Forelimb muscle (tissue), 1 donor: ENCODE measurements around the gene CD276. TPM values are rescaled to one million over a fixed set of nuclear protein-coding genes. Genes with fewer than 3 reads are reported as not detected.
"Not testable (repeated sequence)": the region's sequence is repeated elsewhere in the genome, so short reads cannot be mapped to it uniquely, and the experiment has no call there.

ENCODE experiments used
- DNase-seq: peaks from one replicate; pipeline ENCODE4 v3.0.0-alpha.2; 2013; ENCODE audit warnings: low read depth
- polyA plus RNA-seq: library from polyadenylated mRNA; unstranded; fragments of 120-200 nt; gene quantifications from one replicate; pipeline ENCODE4 v1.2.1, GENCODE V29; 2013; ENCODE audit not compliant: insufficient read length

CD276 gene
- polyA plus RNA-seq, 1 donor = 107 TPM

DNA sequence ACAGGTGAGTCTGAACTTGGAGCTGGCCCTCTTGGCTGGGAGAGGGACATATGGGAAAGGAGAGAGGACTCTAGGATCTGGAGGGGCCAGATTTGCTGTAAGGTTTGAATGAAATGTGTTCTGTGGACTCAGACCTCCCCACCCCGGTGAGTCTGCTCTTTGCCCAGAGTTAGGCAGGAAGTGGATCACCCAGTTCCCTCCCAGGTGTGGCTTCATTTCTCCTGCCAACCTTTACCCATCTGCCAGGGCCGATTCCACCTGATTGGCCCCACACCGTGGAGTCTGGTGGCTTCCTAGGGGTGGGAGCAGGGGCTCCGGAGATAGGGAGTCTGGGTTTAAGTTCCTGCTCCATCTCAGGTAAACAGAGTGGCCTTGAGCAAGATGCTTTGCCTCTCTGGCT, 25.5 kb downstream of the CD276 start:
- DNase-seq = no peak

GRCh38 chr15:73710321-73710720, 26.1 kb downstream of the CD276 start:
- no peak for DNase-seq

- DNase-seq = no peak
These were observed 27.3 kb downstream of the CD276 start for GRCh38 chr15:73711526-73711925.

- DNase-seq = no peak
These were observed 27.9 kb downstream of the CD276 start for GRCh38 chr15:73712107-73712506.

GRCh38 chr15:73714695-73715301, 30.6 kb downstream of the CD276 start:
- DNase-seq = no peak

GRCh38 chr15:73715417-73715816, 31.2 kb downstream of the CD276 start:
- no peak for DNase-seq

GRCh38 chr15:73716417-73716816, 32.2 kb downstream of the CD276 start:
- DNase-seq = no peak

GRCh38 chr15:73717206-73717605, 33.0 kb downstream of the CD276 start:
- no peak for DNase-seq

- DNase-seq = no peak
These were observed 33.6 kb downstream of the CD276 start for GRCh38 chr15:73717802-73718201.

- no peak for DNase-seq
These were observed 34.5 kb downstream of the CD276 start for GRCh38 chr15:73718694-73719093.

- no peak for DNase-seq
These were observed 38.2 kb downstream of the CD276 start for GRCh38 chr15:73722425-73722824.

DNA sequence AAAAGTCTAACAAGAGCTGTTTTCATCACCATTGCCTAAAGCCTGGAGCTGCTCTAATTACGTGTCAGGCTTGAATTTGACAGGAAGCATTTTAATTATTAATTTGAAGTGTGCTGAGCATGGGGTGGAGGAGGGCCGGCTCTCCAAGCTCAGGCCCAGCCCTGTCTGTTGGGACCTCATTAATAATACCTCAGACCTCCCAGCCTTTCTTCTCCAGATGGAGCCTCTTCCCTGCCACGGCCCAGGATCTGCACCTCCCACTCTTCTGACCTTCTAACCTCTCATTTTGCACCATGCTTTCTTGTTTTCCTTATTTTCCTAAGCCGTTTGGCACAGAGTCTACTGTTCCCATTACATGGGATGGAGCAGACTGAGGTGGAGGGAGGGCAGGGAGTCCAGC, 39.0 kb downstream of the CD276 start:
- no peak for DNase-seq

DNA sequence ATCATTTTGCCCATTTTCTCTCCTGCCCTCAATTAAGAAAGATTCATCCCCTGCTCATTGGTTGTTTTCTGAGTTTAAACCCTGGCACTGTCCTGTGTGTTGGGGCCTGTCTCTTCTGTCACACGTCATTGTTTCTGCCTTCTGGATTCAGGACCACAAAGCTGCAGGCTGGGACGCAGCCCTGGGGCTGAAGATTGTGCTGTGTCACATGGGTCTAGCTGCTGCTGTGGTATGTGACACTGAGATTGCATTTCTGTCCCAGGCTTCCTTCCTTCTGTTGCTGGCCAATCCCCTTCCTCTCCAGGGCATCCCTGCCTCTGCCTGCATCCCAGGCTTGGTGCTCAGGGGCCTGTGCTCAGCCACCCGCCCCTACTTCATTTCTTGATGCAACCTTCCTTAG, 40.0 kb downstream of the CD276 start:
- DNase-seq = no peak

DNA sequence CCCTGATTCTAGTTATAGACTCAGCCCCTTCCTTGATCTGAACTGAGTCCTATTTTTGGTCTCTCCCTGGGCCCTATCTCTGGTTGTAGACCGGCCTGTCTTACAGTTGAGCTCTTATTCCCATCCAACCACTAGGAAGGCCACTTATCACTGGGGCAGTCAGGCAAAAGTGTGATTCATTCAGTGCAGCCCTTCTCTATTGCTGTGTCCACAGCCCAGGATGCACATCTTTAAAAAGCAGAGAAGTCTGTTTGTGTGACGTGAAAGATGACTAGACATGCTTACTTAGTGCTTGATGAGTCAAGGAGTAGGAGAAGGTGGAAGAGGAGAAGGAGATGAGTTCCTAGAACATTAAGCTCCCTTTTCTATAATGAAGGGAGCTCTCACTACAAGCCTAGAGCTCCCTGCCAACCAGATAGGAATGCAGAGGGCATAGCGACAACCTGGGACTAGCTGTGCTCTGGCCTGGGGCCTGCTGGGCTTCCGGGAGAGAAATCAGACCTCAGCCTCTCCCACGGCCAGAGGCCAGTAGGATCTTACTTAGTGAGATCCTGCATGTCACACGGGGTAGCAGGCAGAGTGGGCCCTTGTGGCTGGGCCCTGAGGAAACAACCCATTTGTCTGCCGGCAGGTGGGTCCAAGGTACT, 43.3 kb downstream of the CD276 start:
- no peak for DNase-seq

- DNase-seq = not testable (repeated sequence)
These were observed 47.9 kb downstream of the CD276 start for GRCh38 chr15:73732051-73732450.

- no peak for DNase-seq
These were observed 48.7 kb downstream of the CD276 start for GRCh38 chr15:73732930-73733329.

DNA sequence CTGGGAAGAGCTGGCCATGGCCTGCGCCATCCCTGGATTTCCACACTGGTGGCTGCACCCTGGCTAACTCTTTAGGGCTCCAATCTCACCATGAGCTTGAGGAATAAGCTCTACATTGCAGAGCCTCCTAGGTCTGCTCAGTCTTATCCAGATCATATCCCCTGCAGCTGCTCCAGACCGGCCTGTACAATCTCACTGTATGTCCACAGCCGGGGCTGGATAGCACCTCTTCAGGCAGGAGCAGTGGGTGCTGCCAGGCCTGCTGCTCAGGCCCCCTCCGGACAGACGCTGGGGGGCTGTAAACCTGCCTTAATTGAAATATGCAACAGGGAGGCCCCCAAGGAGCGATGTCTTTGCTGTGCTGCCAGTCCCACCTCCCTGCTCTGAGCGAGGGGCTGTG, 53.4 kb downstream of the CD276 start:
- no peak for DNase-seq

GRCh38 chr15:73740152-73741048, 56.2 kb downstream of the CD276 start:
- no peak for DNase-seq

DNA sequence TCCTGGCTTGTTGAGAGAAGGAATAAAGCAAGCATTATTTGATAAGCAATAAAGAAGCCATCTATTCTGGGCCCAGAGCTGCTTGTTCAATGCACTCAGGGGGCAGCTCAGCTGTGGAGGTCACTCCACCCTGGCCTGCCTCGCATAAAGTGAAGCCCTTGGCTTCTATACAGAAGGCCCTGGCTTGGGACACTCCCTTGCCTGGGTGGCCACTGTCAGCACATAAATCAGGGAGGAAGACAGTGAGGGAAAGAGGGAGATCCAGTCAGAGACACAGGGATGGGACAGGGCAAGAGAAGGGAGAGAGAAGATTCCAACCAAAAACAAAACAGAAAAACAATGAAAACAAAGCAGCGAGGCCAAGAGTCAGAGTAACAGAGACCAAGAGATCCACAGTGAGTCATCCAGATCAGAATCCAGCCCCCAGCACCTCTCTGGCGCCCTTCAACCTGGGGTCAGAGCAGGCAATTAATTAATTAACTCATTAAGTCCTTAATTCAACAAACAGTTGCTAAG, 57.2 kb downstream of the CD276 start:
- no peak for DNase-seq

GRCh38 chr15:73744293-73744692, 60.1 kb downstream of the CD276 start:
- DNase-seq = no peak

DNA sequence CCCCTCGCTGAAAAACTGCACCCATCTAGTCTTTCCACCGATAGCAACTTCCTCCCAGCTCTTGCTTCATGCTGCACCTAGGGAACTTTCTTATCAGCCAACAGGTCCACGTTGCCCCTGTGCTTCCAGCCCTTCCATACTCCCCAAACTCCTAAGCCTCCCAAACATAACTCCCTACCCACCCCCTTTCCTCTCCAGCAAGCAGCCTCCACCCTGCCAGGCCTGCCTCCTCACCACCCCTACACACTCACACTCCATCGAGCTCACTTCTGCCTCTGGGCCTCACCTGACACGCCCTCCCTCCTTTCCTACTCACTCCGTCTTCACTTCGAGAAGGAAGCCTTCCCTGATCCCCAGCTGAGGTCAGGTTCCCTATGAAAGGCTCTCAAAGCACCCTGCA, 60.9 kb downstream of the CD276 start:
- DNase-seq = no peak

- no peak for DNase-seq
These were observed 62.1 kb downstream of the CD276 start for GRCh38 chr15:73746261-73746660.

GRCh38 chr15:73746883-73747282, 62.7 kb downstream of the CD276 start:
- DNase-seq = no peak
